Ovary (tissue), 3 donors: ENCODE data around the gene CD74.

ENCODE experiments used
- EP300 ChIP-seq: sonication (generic); formaldehyde crosslinking; IDR thresholded peaks from one replicate; pipeline ENCODE4 v1.6.1; 2017; ENCODE audit warnings: antibody characterized with exemption
- POLR2A ChIP-seq: fragments of 450-650 bp; IDR thresholded peaks from one replicate; pipeline ENCODE4 v1.6.1; 2017; ENCODE audit warnings: antibody characterized with exemption, mild to moderate bottlenecking, moderate library complexity
- TF ChIP-seq, protein P1 (sequence below), 3 donors: fragments of 450-650 bp in 2 of 3; fragments of 200-600 bp in 1 of 3; IDR thresholded peaks; one replicate each; pipeline versions ENCODE4 v1.5.1 to v1.8.0; 2016 to 2022; ENCODE audit warnings: antibody characterized with exemption in 3 of 3, mild to moderate bottlenecking in 1 of 3
- donor health status: DM: no; HTN: no; CAD: no.

DNA sequence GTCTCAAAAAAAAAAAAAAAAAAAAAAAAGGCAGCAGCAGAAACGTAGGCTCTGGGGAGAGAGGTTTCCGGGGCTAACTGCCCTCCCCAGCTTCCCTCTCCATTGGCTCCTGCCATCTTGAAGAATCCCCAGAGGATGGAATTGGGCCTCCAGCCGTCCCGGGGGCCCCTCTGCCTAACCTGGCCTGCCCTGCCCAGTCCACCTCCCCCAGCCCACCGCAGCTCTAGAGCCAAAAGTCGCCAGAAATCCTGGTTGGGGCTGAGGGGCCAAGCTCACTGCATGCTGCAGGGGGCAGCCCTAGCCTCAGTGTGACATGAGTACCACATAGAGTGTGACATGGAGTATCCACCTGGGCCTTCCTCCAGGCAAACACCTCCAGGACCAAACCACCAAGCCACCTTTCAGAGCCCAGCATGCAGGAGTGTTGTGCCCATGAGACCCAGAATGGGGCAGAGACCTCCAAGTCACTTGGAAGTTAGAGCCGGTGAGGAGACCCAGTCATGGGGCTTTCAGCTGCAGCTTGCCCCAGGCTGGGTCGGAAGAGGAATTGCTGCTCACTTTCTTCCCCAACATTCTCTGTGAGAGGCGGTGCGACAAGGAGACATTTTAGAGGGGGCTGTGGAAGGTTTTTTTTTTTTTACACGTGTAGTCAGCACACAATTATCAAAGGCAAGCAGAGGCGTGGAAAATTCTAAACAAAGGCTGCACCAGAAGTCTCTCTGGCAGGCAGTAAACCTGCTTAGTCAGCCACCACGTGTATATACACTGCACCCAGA, 17.6 kb downstream of the CD74 start:
- TF ChIP-seq POLR2A (no peak), EP300 (no peak)
- TF ChIP-seq, protein P1, sequence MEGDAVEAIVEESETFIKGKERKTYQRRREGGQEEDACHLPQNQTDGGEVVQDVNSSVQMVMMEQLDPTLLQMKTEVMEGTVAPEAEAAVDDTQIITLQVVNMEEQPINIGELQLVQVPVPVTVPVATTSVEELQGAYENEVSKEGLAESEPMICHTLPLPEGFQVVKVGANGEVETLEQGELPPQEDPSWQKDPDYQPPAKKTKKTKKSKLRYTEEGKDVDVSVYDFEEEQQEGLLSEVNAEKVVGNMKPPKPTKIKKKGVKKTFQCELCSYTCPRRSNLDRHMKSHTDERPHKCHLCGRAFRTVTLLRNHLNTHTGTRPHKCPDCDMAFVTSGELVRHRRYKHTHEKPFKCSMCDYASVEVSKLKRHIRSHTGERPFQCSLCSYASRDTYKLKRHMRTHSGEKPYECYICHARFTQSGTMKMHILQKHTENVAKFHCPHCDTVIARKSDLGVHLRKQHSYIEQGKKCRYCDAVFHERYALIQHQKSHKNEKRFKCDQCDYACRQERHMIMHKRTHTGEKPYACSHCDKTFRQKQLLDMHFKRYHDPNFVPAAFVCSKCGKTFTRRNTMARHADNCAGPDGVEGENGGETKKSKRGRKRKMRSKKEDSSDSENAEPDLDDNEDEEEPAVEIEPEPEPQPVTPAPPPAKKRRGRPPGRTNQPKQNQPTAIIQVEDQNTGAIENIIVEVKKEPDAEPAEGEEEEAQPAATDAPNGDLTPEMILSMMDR (IDR thresholded peaks at IDR 0.05): no peak
